ENCODE data around the gene TXNL4A.
A peak's percentile ranks its signal among the peaks of the same experiment; 100 is the strongest.

DNA sequence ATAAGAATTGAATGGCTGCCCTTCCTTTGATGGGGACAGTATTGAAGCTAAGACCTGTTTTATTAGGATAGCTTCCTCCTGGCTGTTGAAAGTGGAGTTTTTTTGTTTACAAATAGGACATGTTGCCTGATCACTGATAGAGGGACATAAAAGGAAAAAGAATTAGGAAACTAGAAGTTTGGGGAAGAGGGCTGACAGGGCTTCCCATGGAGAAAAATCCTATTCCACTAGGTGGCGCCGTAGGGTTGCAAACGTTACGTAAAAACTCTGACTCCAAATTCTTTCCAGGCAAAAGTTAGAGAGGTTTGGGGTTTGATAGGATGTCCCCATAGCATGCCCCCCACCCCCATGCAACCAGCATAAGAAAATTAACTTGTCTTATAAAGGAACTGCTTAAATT, 34.8 kb upstream of the TXNL4A start:
- TF ChIP-seq, protein P1, sequence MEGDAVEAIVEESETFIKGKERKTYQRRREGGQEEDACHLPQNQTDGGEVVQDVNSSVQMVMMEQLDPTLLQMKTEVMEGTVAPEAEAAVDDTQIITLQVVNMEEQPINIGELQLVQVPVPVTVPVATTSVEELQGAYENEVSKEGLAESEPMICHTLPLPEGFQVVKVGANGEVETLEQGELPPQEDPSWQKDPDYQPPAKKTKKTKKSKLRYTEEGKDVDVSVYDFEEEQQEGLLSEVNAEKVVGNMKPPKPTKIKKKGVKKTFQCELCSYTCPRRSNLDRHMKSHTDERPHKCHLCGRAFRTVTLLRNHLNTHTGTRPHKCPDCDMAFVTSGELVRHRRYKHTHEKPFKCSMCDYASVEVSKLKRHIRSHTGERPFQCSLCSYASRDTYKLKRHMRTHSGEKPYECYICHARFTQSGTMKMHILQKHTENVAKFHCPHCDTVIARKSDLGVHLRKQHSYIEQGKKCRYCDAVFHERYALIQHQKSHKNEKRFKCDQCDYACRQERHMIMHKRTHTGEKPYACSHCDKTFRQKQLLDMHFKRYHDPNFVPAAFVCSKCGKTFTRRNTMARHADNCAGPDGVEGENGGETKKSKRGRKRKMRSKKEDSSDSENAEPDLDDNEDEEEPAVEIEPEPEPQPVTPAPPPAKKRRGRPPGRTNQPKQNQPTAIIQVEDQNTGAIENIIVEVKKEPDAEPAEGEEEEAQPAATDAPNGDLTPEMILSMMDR (IDR thresholded peaks at IDR 0.05; ENCODE audit: low read depth, low read length) = peak; percentile 40
- no peak for TF ChIP-seq POLR2A (IDR thresholded peaks at IDR 0.05; ENCODE audit: extremely low read depth, insufficient read length)

Measured in NB4 (cell line).